Endothelial cell of hepatic sinusoid (primary cell): Measurements from ENCODE around the gene ANXA6.

Source experiments
- in situ Hi-C: cut with HindIII; loops from 2 replicates; pipeline ENCODE4 v1.10.0; 2017; ENCODE audit warnings: low sequenced_read_pairs

The ANXA6 gene

GRCh38 chr5:151132963-151133362 lies 24.6 kb downstream of the ANXA6 start:
- in situ Hi-C loops: no loop called here

DNA sequence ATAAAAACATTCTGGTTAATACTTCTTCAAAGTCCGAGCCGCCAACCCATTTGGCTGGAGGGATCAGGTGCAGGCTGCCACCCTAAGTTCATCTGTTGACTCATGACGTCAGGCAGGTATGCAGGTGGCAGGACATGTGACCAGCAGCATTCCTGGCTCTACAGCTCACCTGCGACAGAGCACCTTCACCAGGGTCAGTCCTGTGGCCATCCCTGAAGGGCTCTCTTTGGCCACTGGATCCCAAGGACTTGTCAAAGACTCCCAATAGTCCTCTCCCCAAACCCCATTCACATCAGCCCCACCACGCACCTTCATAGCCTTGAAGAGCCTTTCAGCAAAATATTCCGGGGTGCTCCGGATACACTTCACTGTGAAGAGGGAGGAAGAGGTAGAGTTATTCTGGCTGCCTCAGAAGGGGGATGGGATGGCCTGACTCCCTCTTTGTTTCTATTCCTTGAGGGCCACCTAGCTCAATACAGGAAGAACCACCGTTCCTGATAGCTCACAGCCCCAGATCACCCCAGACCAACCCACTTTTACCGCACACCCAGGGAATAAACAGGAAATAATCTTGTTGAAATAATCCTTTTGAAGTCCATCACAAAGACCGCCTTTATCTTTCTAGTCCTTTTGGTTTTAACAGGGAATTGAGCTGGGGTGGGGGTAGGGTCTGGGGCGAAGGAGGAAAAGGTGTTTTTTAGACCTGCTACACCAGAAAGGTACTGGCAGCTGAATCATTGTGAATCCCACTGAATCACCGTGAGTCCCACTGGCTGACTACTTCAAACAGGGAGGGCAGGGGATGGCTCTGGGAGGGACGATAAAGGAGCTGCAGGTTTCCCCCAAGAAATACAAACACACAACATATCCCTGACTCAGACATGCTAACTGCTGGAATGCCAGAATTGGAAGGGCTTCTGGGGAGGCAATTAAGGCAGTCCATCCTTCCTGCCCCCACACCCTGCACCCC lies 26.4 kb downstream of the ANXA6 start:
- in situ Hi-C loops: no loop called here

- in situ Hi-C loops: no loop called here
Measured at GRCh38 chr5:151130235-151130921, 27.2 kb downstream of the ANXA6 start.

GRCh38 chr5:151128817-151129216 lies 28.8 kb downstream of the ANXA6 start:
- in situ Hi-C loops: loop anchor here (5.0 kb wide), 1 partner anchor 43 kb away; no protein-coding TSS in a partner anchor

- in situ Hi-C loops: loop anchor here (5.0 kb wide), 1 partner anchor 44 kb away; no protein-coding TSS in a partner anchor
Measured at GRCh38 chr5:151127926-151128325, 29.7 kb downstream of the ANXA6 start.

- in situ Hi-C loops: loop anchor here (5.0 kb wide), 1 partner anchor 46 kb away; no protein-coding TSS in a partner anchor
Measured at GRCh38 chr5:151126199-151126645, 31.4 kb downstream of the ANXA6 start.

DNA sequence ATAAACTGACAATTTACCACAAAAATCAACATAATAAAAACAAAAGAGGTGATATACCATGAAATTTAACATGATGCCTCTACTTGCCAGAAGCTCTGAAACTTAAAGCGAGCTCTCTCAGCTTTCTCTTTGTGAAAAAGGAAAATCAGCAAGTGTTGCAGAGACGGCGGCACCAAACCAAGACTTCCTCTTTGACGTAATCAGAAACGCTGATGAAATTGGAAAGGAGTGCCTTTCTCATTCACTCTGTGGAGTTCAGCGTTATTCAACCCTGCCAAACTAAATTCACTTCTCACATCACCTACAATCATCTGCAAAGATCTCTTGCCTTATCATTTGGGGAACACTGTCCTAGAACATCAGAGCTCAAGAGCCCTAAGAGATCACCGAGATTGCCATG lies 32.2 kb downstream of the ANXA6 start:
- in situ Hi-C loops: loop anchor here (5.0 kb wide), 1 partner anchor 47 kb away; no protein-coding TSS in a partner anchor

DNA sequence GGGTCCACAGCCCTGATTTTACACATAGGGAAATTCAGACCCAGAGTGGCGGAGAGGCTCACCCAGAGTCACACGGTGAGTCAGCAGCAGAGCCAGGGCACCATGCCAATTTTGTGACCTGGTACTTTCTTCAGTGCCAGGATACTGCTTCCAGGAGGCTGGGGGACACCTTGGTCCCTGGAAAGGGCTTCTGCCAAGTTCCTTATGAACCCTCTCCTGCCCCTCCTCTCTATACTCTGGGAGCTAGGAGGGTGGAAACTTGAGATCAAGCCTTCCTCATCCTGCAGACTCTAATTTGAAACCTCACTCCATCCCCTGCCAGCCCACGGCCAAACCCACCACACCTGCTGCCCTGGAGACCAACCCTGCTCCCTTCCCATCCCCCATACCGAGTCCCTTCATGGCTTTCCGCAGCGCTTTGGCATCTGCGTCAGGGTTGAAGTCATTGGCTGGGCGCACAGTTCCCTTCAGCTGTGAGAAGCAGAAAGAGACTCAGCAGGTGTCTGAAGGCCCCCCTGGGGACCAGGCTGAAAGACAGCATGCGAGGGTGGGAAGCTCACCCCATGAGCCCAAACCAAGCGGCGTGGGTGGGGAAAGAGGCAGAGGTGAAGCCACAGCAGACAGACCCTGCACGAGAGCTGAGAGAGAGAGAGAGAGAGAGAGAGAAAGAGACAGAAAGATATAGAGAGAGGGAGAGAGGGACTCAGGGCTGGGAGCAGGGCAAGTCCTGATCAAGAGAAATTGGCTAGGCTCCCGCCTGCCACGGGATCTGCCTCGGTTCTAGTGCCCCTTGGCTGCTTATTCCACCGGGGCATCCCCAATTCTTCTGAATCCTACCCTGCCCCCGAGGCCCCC lies 33.5 kb downstream of the ANXA6 start:
- in situ Hi-C loops: no loop called here

DNA sequence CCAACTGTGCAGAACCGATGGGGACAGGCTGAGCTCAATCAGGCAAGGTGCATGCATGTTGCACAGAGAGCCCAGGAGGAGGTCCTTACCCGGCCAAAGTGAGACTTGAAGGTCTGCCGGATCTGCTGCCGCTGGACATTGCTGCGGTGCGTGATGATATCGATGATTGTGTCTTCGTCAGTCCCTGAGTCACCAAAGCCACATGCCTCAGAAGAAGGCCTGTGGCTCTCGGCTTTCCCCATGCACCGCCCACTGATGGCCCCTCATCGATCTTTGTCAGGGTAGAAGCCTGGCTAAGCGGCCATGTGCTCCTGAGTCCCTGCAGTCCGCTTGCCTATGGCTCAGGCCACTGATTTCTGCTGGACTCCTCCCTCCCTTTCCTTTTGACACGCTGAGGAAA lies 34.8 kb downstream of the ANXA6 start:
- in situ Hi-C loops: no loop called here

- in situ Hi-C loops: no loop called here
Measured at GRCh38 chr5:151121665-151122064, 35.9 kb downstream of the ANXA6 start.

DNA sequence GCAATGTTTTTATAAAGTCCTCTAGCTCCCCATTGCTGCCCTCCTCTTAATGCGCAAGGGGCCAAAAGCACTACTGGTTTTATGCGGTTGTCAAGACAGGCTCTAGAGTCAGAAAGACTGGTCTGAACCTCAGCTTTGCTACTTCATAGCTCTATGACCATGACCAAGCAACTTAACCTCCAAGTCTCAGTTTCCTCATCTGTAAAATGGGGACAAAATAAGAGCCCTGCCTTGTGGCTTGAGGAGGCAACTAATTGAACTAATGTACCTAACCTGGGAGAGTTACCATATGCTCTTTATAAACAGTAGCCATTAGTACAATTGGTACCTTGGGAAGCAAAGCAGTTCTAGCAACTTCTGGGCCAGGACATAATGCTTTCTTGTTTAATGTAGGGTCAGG lies 36.5 kb downstream of the ANXA6 start:
- in situ Hi-C loops: no loop called here

GRCh38 chr5:151118913-151119575 lies 38.5 kb downstream of the ANXA6 start:
- in situ Hi-C loops: no loop called here

- in situ Hi-C loops: no loop called here
Measured at GRCh38 chr5:151115272-151115905, 42.2 kb downstream of the ANXA6 start.

- in situ Hi-C loops: no loop called here
Measured at GRCh38 chr5:151113651-151114050, 43.9 kb downstream of the ANXA6 start.

DNA sequence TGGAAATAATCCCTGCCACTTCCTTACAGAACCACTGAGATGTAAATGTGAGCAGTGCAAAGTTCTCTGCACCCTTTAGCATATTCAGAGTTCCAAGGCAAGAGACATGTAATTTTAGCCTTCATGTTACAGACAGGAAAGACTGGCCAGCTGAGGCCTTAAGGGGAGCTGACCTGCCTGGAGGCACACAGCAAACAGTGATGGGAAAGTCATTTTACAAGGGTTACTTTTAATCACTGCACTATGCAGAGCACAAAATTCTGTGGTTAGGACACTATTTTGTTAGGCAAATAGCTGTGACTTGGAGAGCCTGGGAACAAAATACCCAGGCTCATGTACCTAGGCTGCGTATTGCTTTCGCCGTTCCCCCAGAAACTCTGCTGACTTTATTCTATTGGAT lies 46.6 kb downstream of the ANXA6 start:
- in situ Hi-C loops: no loop called here

- in situ Hi-C loops: no loop called here
Measured at GRCh38 chr5:151110122-151110681, 47.4 kb downstream of the ANXA6 start.

DNA sequence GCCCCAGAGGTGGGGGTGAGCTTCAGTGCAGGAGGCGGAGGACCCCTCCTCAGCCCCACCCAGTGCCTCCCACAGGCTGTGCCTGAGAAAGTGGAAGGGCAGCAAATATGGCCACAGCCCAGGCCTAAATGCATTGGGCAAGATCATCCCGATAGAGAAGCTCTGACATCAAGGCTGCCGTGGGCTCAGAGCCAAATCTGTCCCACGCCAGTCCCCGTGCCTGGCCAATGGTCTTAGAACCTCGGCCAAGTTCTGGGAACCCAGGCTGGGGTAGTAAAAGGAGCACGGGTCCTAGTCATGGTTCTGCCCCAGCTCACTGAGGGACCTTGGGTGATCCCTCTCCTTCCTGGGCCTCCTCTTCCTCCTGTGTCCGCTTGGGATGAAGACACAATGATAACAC lies 49.0 kb downstream of the ANXA6 start:
- in situ Hi-C loops: no loop called here

DNA sequence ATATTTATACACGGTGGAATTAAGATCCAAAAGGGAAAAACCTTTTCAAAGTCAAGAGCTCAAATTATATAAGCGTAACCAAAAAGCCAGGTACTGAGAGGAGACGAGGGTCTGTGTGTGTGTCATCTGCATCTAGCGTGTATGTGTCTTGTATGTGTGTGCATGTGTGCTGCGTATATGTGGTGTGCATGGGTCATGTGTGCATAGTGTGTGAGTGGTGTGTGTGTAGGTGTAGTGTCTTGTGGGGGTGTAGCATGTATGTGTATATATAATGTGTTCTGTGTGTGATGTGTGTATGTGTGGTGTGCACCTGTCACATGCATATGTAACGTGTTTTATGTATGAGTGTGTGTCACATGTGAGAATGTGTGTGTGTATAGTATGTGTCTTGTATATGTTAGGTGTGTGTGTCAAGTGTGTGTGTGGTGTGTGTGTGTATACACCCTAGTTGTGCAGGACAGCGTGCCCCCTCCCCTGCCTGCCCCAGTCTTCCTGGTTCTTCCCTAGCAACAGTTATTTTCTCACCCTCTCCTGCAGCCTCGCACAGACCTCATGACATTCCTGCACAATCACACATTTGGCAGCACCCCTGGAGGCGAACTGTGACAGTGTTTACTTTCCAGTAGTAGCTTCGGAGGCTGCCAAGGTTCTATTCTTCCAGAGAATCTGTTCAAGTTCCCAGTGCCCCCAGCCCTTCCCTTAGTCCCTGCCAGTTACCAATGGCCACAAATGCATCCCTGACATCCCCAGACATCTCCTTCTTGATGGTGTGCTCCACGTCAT lies 49.6 kb downstream of the ANXA6 start:
- in situ Hi-C loops: no loop called here

- in situ Hi-C loops: no loop called here
Measured at GRCh38 chr5:151107084-151107483, 50.5 kb downstream of the ANXA6 start.
